Measurements from ENCODE around the gene SF3B5. TPM values are rescaled to one million over a fixed set of nuclear protein-coding genes. Genes with fewer than 3 reads are reported as not detected.

Gene SF3B5
- polyA plus RNA-seq, 3 donors, result 271 to 445 (median 355) TPM

DNA sequence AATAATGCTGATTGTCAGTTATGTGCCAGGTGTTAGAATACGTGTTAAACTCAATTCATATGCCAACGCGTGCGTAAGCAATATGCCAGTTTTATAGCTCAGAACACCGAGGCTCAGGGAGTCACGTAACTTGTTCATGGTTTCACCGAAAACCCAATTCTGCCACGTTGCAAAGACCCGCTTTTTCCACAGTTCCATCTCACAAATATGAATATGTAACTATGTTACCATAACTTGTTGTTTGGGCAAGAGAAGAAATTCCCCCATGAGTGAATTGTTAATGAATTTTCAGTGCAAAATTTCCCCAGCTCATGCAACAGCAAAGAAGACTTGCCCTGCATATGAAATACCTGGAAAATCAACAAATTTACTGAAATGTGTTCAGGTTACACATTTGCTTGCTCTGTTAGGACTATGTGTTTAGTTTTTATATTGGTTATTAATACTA is 30.1 kb downstream of the SF3B5 start:
- H3K9me3 Mint-ChIP-seq, result peaks cover 0 to 2% (median 0%) of the 10 kb centered on the region in 7 donors
- no peak overlapping the region for H3K9ac ChIP-seq (ENCODE audit: insufficient read depth, low read length, poor library complexity, severe bottlenecking)
- peak overlapping the region in 5 of 7 donors; percentile 85 to 92 (median 90) for H3K27ac Mint-ChIP-seq
- peaks cover 0 to 2% of the 10 kb centered on the region in 2 donors for H3K36me3 Mint-ChIP-seq
- H3K27me3 ChIP-seq (ENCODE audit: control insufficient read depth in 2 of 2, insufficient read depth in 2 of 2, low read length in 2 of 2), result no peaks in the 10 kb centered on the region
- H2AFZ ChIP-seq (ENCODE audit: insufficient read depth, low read depth, low read length, poor library complexity, severe bottlenecking), result peak overlapping the region; percentile 81
- no peaks in the 10 kb centered on the region for H4K20me1 ChIP-seq (ENCODE audit: insufficient read depth, low read length)
- no peaks in the 10 kb centered on the region for H3K9me3 ChIP-seq (replicated peaks in 1 of 2; ENCODE audit: control insufficient read depth in 1 of 2, insufficient read depth in 1 of 2, low read length in 2 of 2)
- intact Hi-C loops (cut with micrococcal nuclease), result no loop called here
- H3K4me1 ChIP-seq (ENCODE audit: control insufficient read depth in 1 of 2, insufficient read depth in 2 of 2, low read length in 2 of 2), result peaks cover 31 to 38% of the 10 kb centered on the region in 2 donors
- H3K27me3 Mint-ChIP-seq (ENCODE audit: low read depth in 3 of 3), result peaks cover 0 to 3% (median 0%) of the 10 kb centered on the region in 3 donors
- no peaks in the 10 kb centered on the region for H3K36me3 ChIP-seq (replicated peaks in 1 of 2; ENCODE audit: control insufficient read depth in 1 of 2, insufficient read depth in 2 of 2, low read length in 2 of 2)
- H3K27ac ChIP-seq (ENCODE audit: low read depth in 1 of 2, low read length in 2 of 2), result peak overlapping the region in 1 of 2 donors; percentile 97
- WGBS (ENCODE audit: insufficient coverage), result 80% methylated on average over 3 of the region's 9 CpGs
- peak overlapping the region; percentile 66 to 91 (median 84) for H3K4me3 ChIP-seq (replicated peaks in 1 of 3; ENCODE audit: low read depth in 2 of 3, low read length in 3 of 3)
- peak overlapping the region; percentile 89 for H3K4me2 ChIP-seq (replicated peaks; ENCODE audit: extremely low read depth, low read length, poor library complexity, severe bottlenecking)
- H3K79me2 ChIP-seq (ENCODE audit: insufficient read depth, low read length), result peaks cover 13% of the 10 kb centered on the region
- H3K4me1 Mint-ChIP-seq, result peaks cover 40% of the 10 kb centered on the region
- TF ChIP-seq, protein P1, sequence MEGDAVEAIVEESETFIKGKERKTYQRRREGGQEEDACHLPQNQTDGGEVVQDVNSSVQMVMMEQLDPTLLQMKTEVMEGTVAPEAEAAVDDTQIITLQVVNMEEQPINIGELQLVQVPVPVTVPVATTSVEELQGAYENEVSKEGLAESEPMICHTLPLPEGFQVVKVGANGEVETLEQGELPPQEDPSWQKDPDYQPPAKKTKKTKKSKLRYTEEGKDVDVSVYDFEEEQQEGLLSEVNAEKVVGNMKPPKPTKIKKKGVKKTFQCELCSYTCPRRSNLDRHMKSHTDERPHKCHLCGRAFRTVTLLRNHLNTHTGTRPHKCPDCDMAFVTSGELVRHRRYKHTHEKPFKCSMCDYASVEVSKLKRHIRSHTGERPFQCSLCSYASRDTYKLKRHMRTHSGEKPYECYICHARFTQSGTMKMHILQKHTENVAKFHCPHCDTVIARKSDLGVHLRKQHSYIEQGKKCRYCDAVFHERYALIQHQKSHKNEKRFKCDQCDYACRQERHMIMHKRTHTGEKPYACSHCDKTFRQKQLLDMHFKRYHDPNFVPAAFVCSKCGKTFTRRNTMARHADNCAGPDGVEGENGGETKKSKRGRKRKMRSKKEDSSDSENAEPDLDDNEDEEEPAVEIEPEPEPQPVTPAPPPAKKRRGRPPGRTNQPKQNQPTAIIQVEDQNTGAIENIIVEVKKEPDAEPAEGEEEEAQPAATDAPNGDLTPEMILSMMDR (IDR thresholded peaks at IDR 0.05), result no peak
- peak overlapping the region; percentile 87 to 91 for H3K4me3 Mint-ChIP-seq
- peak in 1 of 3 donors; percentile 16 for DNase-seq

DNA sequence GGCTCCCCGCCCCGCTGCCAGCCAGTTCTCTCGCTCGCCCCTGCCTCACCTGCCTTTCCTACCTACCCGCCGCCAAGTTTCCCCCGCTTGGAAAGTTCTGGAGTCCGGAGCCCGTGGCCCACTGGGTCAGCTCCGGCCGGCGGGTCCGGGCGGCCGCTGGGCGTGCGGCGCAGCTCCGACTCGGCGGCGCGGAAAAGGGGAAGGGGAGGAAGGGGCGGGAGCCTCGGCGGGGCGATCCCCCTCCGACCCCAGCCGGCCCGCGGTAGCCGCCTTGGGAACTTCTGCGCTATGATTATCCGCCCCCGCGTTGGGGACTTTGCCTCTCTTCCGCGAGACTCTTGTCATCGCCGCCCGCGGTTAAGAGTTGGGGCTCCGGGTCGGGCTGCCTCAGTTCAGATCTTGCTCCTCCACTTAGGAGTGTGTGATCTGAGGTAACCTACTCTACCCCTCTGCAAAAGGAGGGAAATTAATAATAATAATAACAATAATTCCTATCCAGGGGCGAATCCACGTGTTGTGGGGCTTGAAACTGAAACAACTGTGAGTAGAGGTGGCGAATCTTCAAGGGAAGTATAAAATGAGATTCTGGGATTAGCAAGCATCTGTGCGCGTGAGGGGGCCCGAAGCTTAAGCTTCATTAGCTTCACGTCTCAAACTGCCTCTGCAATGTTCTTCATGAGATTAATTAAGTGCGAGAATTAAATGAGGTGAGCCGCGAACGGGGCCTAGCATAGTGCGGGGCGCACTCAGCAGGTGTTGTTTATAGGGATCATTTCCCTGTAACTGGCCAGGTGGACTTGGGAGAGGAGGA is 30.8 kb downstream of the SF3B5 start:
- Histone ChIP-seq H3K9me3 (replicated peaks in 1 of 2; ENCODE audit: control insufficient read depth in 1 of 2, insufficient read depth in 1 of 2, low read length in 2 of 2) (no peaks in the 10 kb centered on the region), H3K4me2 (replicated peaks; ENCODE audit: extremely low read depth, low read length, poor library complexity, severe bottlenecking) (peak overlapping the region; percentile 89), H4K20me1 (ENCODE audit: insufficient read depth, low read length) (no peaks in the 10 kb centered on the region), H2AFZ (ENCODE audit: insufficient read depth, low read depth, low read length, poor library complexity, severe bottlenecking) (peak overlapping the region; percentile 81), H3K9ac (ENCODE audit: insufficient read depth, low read length, poor library complexity, severe bottlenecking) (peak overlapping the region; percentile 99), H3K79me2 (ENCODE audit: insufficient read depth, low read length) (peaks cover 19% of the 10 kb centered on the region), H3K4me3 (replicated peaks in 1 of 3; ENCODE audit: low read depth in 2 of 3, low read length in 3 of 3) (peak overlapping the region; percentile 66 to 91 (median 84)), H3K27ac (ENCODE audit: low read depth in 1 of 2, low read length in 2 of 2) (peak overlapping the region; percentile 59 to 97), H3K27me3 (ENCODE audit: control insufficient read depth in 2 of 2, insufficient read depth in 2 of 2, low read length in 2 of 2) (no peaks in the 10 kb centered on the region), H3K4me1 (ENCODE audit: control insufficient read depth in 1 of 2, insufficient read depth in 2 of 2, low read length in 2 of 2) (peaks cover 31 to 38% of the 10 kb centered on the region in 2 donors), H3K36me3 (replicated peaks in 1 of 2; ENCODE audit: control insufficient read depth in 1 of 2, insufficient read depth in 2 of 2, low read length in 2 of 2) (no peaks in the 10 kb centered on the region)
- Mint-ChIP-seq H3K4me3 (peak overlapping the region; percentile 87 to 91), H3K9me3 (peaks cover 0 to 3% (median 0%) of the 10 kb centered on the region in 7 donors), H3K27me3 (ENCODE audit: low read depth in 3 of 3) (peaks cover 0 to under 1% (median 0%) of the 10 kb centered on the region in 3 donors), H3K4me1 (peaks cover 42% of the 10 kb centered on the region), H3K36me3 (peaks cover 0 to 2% of the 10 kb centered on the region in 2 donors), H3K27ac (peak overlapping the region; percentile 69 to 92 (median 90))
- 3% methylated on average over 46 of the region's 57 CpGs for WGBS (ENCODE audit: insufficient coverage)
- DNase-seq, result peak; percentile 59 to 73 (median 60)
- intact Hi-C loops (cut with micrococcal nuclease), result no loop called here
- TF ChIP-seq, protein P1 (IDR thresholded peaks at IDR 0.05), result no peak

All from CD14-positive monocyte (primary cell).